ENCODE measurements around the gene PREX1. TPM values are rescaled to one million over a fixed set of nuclear protein-coding genes. Genes with fewer than 3 reads are reported as not detected.

PREX1 gene
- total and polyA plus RNA-seq, 2 donors (not counting 1 experiment from before 2014, with no cell fraction given), result 1.0 to 3.1 TPM

GRCh38 chr20:48653706-48654051 is 174.1 kb downstream of the PREX1 start:
- Histone ChIP-seq H2AFZ (ENCODE audit: low read length) (no peak overlapping the region), H3K4me2 (ENCODE audit: extremely low read depth, insufficient read depth, low read length) (no peak overlapping the region), H3K9ac (ENCODE audit: insufficient read depth, low read length) (no peak overlapping the region), H3K79me2 (ENCODE audit: control insufficient read depth, insufficient read depth, low read length) (no peaks in the 10 kb centered on the region), H3K9me3 (ENCODE audit: control insufficient read depth, insufficient read depth, low read depth, low read length) (no peaks in the 10 kb centered on the region), H3K36me3 (ENCODE audit: control insufficient read depth, insufficient read depth, low read length) (no peaks in the 10 kb centered on the region), H3K4me3 (replicated peaks in 1 of 4; ENCODE audit: control extremely low read depth in 1 of 4, insufficient read depth in 1 of 4, low read depth in 3 of 4, low read length in 4 of 4) (no peak overlapping the region), H3K4me1 (ENCODE audit: control insufficient read depth, extremely low read depth, insufficient read depth, low read length) (no peaks in the 10 kb centered on the region), H3K27me3 (ENCODE audit: control insufficient read depth, insufficient read depth, low read length) (no peaks in the 10 kb centered on the region), H4K20me1 (ENCODE audit: control insufficient read depth, extremely low read depth, insufficient read depth, low read length) (no peaks in the 10 kb centered on the region), H3K27ac (ENCODE audit: insufficient read depth, low read length) (no peak overlapping the region)
- DNase-seq (ENCODE audit: low read depth in 2 of 2), result no peak
- TF ChIP-seq EZH2 (IDR thresholded peaks at IDR 0.05; ENCODE audit: low read length, missing control alignments) (no peak), CTCF (conservative IDR thresholded peaks at IDR 0.05 in 1 of 2, IDR thresholded peaks at IDR 0.05 in 1 of 2; ENCODE audit: low read depth in 1 of 2, low read length in 2 of 2) (no peak)

- Histone ChIP-seq H3K9me3 (ENCODE audit: control insufficient read depth, insufficient read depth, low read depth, low read length) (no peaks in the 10 kb centered on the region), H3K79me2 (ENCODE audit: control insufficient read depth, insufficient read depth, low read length) (no peaks in the 10 kb centered on the region), H3K27me3 (ENCODE audit: control insufficient read depth, insufficient read depth, low read length) (no peaks in the 10 kb centered on the region), H3K27ac (ENCODE audit: insufficient read depth, low read length) (no peak overlapping the region), H2AFZ (ENCODE audit: low read length) (no peak overlapping the region), H3K4me2 (ENCODE audit: extremely low read depth, insufficient read depth, low read length) (no peak overlapping the region), H4K20me1 (ENCODE audit: control insufficient read depth, extremely low read depth, insufficient read depth, low read length) (no peaks in the 10 kb centered on the region), H3K4me3 (replicated peaks in 1 of 4; ENCODE audit: control extremely low read depth in 1 of 4, insufficient read depth in 1 of 4, low read depth in 3 of 4, low read length in 4 of 4) (no peak overlapping the region), H3K36me3 (ENCODE audit: control insufficient read depth, insufficient read depth, low read length) (no peaks in the 10 kb centered on the region), H3K4me1 (ENCODE audit: control insufficient read depth, extremely low read depth, insufficient read depth, low read length) (no peaks in the 10 kb centered on the region), H3K9ac (ENCODE audit: insufficient read depth, low read length) (no peak overlapping the region)
- no peak for DNase-seq (ENCODE audit: low read depth in 2 of 2)
- TF ChIP-seq CTCF (conservative IDR thresholded peaks at IDR 0.05 in 1 of 2, IDR thresholded peaks at IDR 0.05 in 1 of 2; ENCODE audit: low read depth in 1 of 2, low read length in 2 of 2) (no peak), EZH2 (IDR thresholded peaks at IDR 0.05; ENCODE audit: low read length, missing control alignments) (no peak)
Observed at GRCh38 chr20:48652961-48653705, 174.7 kb downstream of the PREX1 start.

GRCh38 chr20:48651960-48652359 is 175.8 kb downstream of the PREX1 start:
- Histone ChIP-seq H3K79me2 (ENCODE audit: control insufficient read depth, insufficient read depth, low read length) (no peaks in the 10 kb centered on the region), H3K4me1 (ENCODE audit: control insufficient read depth, extremely low read depth, insufficient read depth, low read length) (no peaks in the 10 kb centered on the region), H2AFZ (ENCODE audit: low read length) (no peak overlapping the region), H3K36me3 (ENCODE audit: control insufficient read depth, insufficient read depth, low read length) (no peaks in the 10 kb centered on the region), H3K4me3 (replicated peaks in 1 of 4; ENCODE audit: control extremely low read depth in 1 of 4, insufficient read depth in 1 of 4, low read depth in 3 of 4, low read length in 4 of 4) (no peak overlapping the region), H3K27me3 (ENCODE audit: control insufficient read depth, insufficient read depth, low read length) (no peaks in the 10 kb centered on the region), H3K4me2 (ENCODE audit: extremely low read depth, insufficient read depth, low read length) (no peak overlapping the region), H4K20me1 (ENCODE audit: control insufficient read depth, extremely low read depth, insufficient read depth, low read length) (no peaks in the 10 kb centered on the region), H3K27ac (ENCODE audit: insufficient read depth, low read length) (no peak overlapping the region), H3K9me3 (ENCODE audit: control insufficient read depth, insufficient read depth, low read depth, low read length) (no peaks in the 10 kb centered on the region), H3K9ac (ENCODE audit: insufficient read depth, low read length) (no peak overlapping the region)
- DNase-seq (ENCODE audit: low read depth in 2 of 2), result no peak
- TF ChIP-seq EZH2 (IDR thresholded peaks at IDR 0.05; ENCODE audit: low read length, missing control alignments), result no peak
- TF ChIP-seq CTCF (conservative IDR thresholded peaks at IDR 0.05 in 1 of 2, IDR thresholded peaks at IDR 0.05 in 1 of 2; ENCODE audit: low read depth in 1 of 2, low read length in 2 of 2), result no peak

Data from fibroblast of lung (primary cell).